ENCODE data around the gene HYAL1. TPM values are rescaled to one million over a fixed set of nuclear protein-coding genes. Genes with fewer than 3 reads are reported as not detected.

Gene HYAL1
- total RNA-seq, 2 donors from 2014 or later = 38.1 to 40.8 TPM

DNA sequence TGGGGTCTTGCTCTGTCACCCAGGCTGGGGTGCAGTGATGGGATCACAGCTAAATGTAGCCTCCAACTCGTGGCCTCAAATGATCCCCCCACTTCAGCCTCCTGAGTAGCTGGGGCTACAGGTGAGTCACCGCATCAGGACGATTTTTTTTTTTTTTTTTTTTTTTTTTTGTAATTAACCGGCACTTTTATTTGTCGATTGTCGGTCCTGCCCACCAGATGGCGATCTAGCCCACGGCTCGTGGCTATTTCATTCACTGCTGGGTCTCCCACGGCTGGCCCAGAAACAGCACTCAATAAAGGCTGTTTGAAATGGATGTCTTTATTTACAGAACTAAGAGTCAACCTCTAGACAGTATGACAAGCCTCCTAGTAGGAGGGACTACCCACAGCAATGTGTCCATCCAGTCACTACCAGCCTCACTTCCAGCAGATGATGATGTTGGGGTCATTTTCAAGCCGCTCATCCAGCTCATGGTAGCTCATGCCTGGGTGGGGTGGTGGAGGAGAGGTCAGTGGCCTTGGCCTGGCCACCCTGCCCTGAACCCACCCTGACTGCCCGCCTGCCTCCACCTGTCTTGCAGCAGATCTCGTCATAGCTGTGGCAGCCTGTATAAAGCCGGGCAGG lies 43.9 kb upstream of the HYAL1 start:
- Histone ChIP-seq H3K9me3 (no peaks in the 10 kb centered on the region), H3K4me1 (peaks cover 0 to 40% of the 10 kb centered on the region in 2 donors), H3K27me3 (no peaks in the 10 kb centered on the region), H3K4me3 (no peak overlapping the region), H3K36me3 (peaks cover 12% of the 10 kb centered on the region), H3K27ac (no peak overlapping the region)
- peak; percentile 72 for DNase-seq (ENCODE audit: low spot score)
- TF ChIP-seq, protein P1, sequence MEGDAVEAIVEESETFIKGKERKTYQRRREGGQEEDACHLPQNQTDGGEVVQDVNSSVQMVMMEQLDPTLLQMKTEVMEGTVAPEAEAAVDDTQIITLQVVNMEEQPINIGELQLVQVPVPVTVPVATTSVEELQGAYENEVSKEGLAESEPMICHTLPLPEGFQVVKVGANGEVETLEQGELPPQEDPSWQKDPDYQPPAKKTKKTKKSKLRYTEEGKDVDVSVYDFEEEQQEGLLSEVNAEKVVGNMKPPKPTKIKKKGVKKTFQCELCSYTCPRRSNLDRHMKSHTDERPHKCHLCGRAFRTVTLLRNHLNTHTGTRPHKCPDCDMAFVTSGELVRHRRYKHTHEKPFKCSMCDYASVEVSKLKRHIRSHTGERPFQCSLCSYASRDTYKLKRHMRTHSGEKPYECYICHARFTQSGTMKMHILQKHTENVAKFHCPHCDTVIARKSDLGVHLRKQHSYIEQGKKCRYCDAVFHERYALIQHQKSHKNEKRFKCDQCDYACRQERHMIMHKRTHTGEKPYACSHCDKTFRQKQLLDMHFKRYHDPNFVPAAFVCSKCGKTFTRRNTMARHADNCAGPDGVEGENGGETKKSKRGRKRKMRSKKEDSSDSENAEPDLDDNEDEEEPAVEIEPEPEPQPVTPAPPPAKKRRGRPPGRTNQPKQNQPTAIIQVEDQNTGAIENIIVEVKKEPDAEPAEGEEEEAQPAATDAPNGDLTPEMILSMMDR (IDR thresholded peaks at IDR 0.05) = peak; percentile 43 to 62

DNA sequence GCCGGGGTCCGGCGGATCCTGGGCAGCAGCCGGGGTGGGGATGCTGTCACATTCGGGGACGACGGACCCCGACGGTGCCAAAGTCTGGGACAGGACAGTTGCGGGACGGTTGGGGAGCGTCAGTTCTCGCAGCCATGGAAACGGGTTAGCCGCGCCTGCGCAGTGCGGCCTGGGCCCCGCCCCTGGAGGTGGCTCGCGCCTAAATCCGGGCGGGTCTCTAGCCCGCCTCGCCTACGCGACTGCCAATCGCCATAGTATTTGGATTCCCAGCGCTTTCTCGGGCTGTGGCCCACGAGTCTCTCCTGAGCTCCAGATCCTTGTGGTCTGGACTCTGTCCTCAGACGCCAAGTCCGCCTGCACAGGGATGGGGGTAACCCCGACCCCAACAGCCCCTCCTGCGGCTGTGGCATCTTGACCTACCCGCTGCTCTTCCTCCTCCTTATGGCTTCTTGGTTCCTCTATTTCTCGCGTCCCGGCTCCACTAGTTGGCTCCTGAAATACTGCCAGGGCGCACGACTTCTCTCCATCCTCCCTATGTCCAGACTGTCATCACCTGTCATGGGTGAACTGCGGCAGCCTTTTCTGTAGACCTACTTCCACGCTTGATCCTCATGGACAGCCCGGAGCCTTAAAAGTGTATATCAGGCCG lies 42.3 kb upstream of the HYAL1 start, which contains the start of gene ZMYND10:
Gene ZMYND10, minus strand, starts transcription at position 147 of the 649 bp plus-strand sequence. CDS start 153 bp downstream, outside the sequence.
- Histone ChIP-seq H3K27ac (peak within 1 kb of the TSS in 1 of 2 donors; percentile 27), H3K27me3 (no peaks in the 10 kb centered on the region), H3K4me1 (peaks cover 0 to 38% of the 10 kb centered on the region in 2 donors), H3K4me3 (peak within 1 kb of the TSS; percentile 33 to 39), H3K9me3 (no peaks in the 10 kb centered on the region), H3K36me3 (peaks cover 12% of the 10 kb centered on the region)
- TF ChIP-seq, protein P1 (IDR thresholded peaks at IDR 0.05) = no peak
- peak; percentile 76 for DNase-seq (ENCODE audit: low spot score)

DNA sequence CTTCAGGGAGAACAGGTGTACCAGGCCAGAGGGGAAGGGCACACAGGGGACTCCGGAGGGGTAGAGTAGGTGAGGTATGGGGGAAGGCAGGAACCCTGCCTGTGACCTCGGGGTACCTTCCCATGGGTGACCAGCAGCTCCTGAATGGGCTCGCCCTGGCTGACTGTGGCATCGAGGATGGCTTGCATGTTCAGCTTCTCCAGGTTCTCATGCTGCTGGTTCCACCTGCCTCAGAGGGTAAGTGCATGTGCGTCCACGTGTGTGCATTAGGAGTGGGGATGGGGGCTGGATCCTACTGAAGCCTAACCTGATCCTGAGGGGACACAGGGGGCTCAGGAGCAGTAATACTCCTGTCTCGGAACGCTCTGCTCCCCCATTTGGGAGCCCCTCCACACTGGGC lies 41.6 kb upstream of the HYAL1 start:
- Histone ChIP-seq H3K4me3 (peak overlapping the region in 1 of 2 donors; percentile 39), H3K36me3 (peaks cover 12% of the 10 kb centered on the region), H3K9me3 (no peaks in the 10 kb centered on the region), H3K27me3 (no peaks in the 10 kb centered on the region), H3K4me1 (peaks cover 0 to 40% of the 10 kb centered on the region in 2 donors), H3K27ac (no peak overlapping the region)
- TF ChIP-seq, protein P1 (IDR thresholded peaks at IDR 0.05) = no peak
- no peak for DNase-seq (ENCODE audit: low spot score)

DNA sequence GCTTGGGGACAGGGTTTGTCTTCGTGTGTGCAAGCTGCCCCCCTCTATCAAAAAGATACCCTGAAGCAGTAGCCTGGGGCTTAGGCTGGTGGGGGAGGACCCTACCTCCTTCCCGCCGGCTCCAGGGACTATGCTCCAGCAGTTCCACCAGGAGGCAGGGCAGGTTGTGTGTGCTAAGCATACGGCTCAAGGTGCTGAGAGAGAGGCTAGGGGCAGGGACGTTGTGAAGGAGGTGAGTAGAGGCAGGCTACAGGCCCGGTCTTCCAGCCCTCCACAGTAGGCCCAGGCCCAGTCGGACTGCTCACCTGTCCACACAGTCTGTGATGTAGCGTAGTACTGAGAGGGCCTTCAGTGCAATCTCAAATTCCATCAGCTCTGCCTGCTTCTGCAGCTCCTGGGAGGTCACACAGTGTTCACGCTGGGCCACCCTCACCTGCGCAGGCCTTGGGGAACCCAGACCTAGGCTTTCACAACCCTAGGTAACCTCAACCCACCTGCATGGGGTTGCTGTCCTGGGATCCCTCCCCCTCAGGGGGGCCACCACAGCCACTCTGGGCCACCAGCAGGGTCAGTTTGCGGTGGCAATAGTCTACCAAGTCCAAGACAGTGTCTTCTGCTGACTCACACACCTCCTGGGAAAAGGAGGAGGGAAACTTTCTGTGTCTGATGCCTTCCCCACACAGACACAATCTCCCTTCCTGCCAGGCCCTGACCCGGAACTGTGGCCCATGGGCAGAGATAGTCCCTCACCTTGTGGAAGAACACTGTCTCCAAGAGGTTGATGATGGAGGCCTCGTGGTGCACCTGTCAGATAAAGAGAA lies 39.6 kb upstream of the HYAL1 start:
- TF ChIP-seq, protein P1 (IDR thresholded peaks at IDR 0.05) = no peak
- no peaks in the 10 kb centered on the region for H3K9me3 ChIP-seq
- no peak overlapping the region for H3K4me3 ChIP-seq
- no peak overlapping the region for H3K27ac ChIP-seq
- no peaks in the 10 kb centered on the region for H3K27me3 ChIP-seq
- no peaks in the 10 kb centered on the region for H3K36me3 ChIP-seq
- DNase-seq (ENCODE audit: low spot score) = no peak
- peaks cover 0 to 47% of the 10 kb centered on the region in 2 donors for H3K4me1 ChIP-seq

DNA sequence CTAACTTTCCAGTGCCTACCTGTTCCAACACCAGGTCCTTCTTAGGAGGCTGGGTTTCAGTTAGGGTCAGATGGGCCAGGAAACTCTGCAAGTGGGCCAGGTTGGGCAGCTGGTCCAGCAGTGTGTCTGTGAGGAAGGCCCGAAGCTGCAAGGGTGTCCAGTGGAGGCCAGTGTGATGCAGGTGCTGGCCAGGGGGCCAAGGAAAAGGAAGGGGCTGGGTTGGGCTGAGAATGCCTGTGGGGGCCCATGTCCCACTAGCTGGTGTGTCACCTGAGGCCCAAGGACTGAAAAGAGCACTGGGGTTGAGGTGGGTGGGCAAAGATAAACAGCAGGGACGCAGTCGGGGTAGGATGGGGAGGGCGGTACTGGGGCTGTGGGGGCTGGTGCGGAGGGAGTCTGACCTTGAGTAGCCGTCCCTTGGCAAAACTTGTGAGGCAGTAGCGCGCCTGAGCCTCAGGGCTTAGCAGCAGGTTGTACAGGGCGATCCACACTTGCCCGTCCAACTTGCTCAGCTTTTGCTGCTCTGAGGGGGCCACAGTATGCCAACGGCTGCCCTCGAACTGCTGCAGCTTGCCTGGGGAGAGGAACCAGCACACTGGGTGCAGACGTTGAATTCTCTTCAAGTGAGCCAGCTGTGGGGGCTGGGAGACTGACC lies 38.7 kb upstream of the HYAL1 start:
- peaks cover 0 to 51% of the 10 kb centered on the region in 2 donors for H3K4me1 ChIP-seq
- H3K36me3 ChIP-seq = no peaks in the 10 kb centered on the region
- DNase-seq (ENCODE audit: low spot score) = no peak
- H3K27ac ChIP-seq = no peak overlapping the region
- H3K27me3 ChIP-seq = no peaks in the 10 kb centered on the region
- TF ChIP-seq, protein P1 (IDR thresholded peaks at IDR 0.05) = no peak
- H3K9me3 ChIP-seq = no peaks in the 10 kb centered on the region
- H3K4me3 ChIP-seq = no peak overlapping the region
